ENCODE data around the gene MCF2L. TPM values are rescaled to one million over a fixed set of nuclear protein-coding genes. Genes with fewer than 3 reads are reported as not detected.
A peak's percentile ranks its signal among the peaks of the same experiment; 100 is the strongest.

MCF2L gene
- polyA plus RNA-seq, 10 donors, result 18.2 to 31.6 (median 20.6) TPM

GRCh38 chr13:113033054-113033850 is 64.2 kb downstream of the MCF2L start:
- no peak for DNase-seq

- DNase-seq, result peak; percentile 60 to 88 (median 77)
Measured at GRCh38 chr13:113034451-113035212, 65.6 kb downstream of the MCF2L start.

- no peak for DNase-seq
Measured at GRCh38 chr13:113035213-113035800, 66.3 kb downstream of the MCF2L start.

- DNase-seq, result no peak
Measured at GRCh38 chr13:113036401-113036800, 67.4 kb downstream of the MCF2L start.

- no peak for DNase-seq
Measured at GRCh38 chr13:113040031-113040430, 71.0 kb downstream of the MCF2L start.

- peak; percentile 49 to 84 (median 69) for DNase-seq
Measured at GRCh38 chr13:113040597-113041292, 71.7 kb downstream of the MCF2L start.

GRCh38 chr13:113041293-113041690 is 72.3 kb downstream of the MCF2L start:
- DNase-seq, result peak in 1 of 3 donors; percentile 14

GRCh38 chr13:113041896-113042295 is 72.9 kb downstream of the MCF2L start:
- DNase-seq, result peak; percentile 37 to 62 (median 40)

GRCh38 chr13:113042456-113042855 is 73.4 kb downstream of the MCF2L start:
- no peak for DNase-seq

- DNase-seq, result no peak
Measured at GRCh38 chr13:113043001-113043630, 74.1 kb downstream of the MCF2L start.

GRCh38 chr13:113043931-113044330 is 74.9 kb downstream of the MCF2L start:
- no peak for DNase-seq

GRCh38 chr13:113044391-113045114 is 75.5 kb downstream of the MCF2L start:
- no peak for DNase-seq

GRCh38 chr13:113045251-113046127 is 76.5 kb downstream of the MCF2L start:
- DNase-seq, result no peak

- no peak for DNase-seq
Measured at GRCh38 chr13:113046128-113046882, 77.3 kb downstream of the MCF2L start.

- no peak for DNase-seq
Measured at GRCh38 chr13:113046883-113047244, 77.8 kb downstream of the MCF2L start.

- no peak for DNase-seq
Measured at GRCh38 chr13:113047587-113047986, 78.6 kb downstream of the MCF2L start.

GRCh38 chr13:113048766-113049165 is 79.8 kb downstream of the MCF2L start:
- no peak for DNase-seq

GRCh38 chr13:113049521-113049941 is 80.5 kb downstream of the MCF2L start:
- DNase-seq, result peak in 2 of 3 donors; percentile 52 to 69

GRCh38 chr13:113049981-113050380 is 81.0 kb downstream of the MCF2L start:
- peak in 1 of 3 donors; percentile 44 for DNase-seq
